ENCODE data around the gene PALLD. TPM values are rescaled to one million over a fixed set of nuclear protein-coding genes. Genes with fewer than 3 reads are reported as not detected.

PALLD gene
- polyA plus RNA-seq, 1 donor from 2014 or later: 20.5 TPM

- Histone ChIP-seq H3K27me3 (ENCODE audit: insufficient read depth, low read depth, low read length) (no peaks in the 10 kb centered on the region), H3F3A (ENCODE audit: insufficient read depth, low read length, poor library complexity, severe bottlenecking) (no peaks in the 10 kb centered on the region), H3K9me2 (ENCODE audit: insufficient read depth, low read length) (no peaks in the 10 kb centered on the region), H3K4me2 (ENCODE audit: low read length) (no peak overlapping the region), H3K9me3 (ENCODE audit: low read length) (no peaks in the 10 kb centered on the region), H3K36me3 (ENCODE audit: insufficient read depth, low read length) (peaks cover 25% of the 10 kb centered on the region), H3K9ac (ENCODE audit: low read length) (no peak overlapping the region), H2AFZ (ENCODE audit: low read depth, low read length) (no peak overlapping the region), H4K20me1 (ENCODE audit: insufficient read depth) (no peaks in the 10 kb centered on the region), H3K27ac (ENCODE audit: low read length) (no peak overlapping the region), H3K79me2 (replicated peaks; ENCODE audit: insufficient read depth, low read length) (no peaks in the 10 kb centered on the region), H3K4me3 (ENCODE audit: low read length) (no peak overlapping the region)
- no peak for TF ChIP-seq SMC3 (conservative IDR thresholded peaks at IDR 0.05; ENCODE audit: poor library complexity)
- no peak for TF ChIP-seq REST (IDR thresholded peaks at IDR 0.05; ENCODE audit: borderline replicate concordance)
- no peak for TF ChIP-seq EZH2 (IDR thresholded peaks at IDR 0.05; ENCODE audit: borderline replicate concordance, insufficient read depth, low read length, poor library complexity, severe bottlenecking)
- no peak for TF ChIP-seq EP300 (conservative IDR thresholded peaks at IDR 0.05; ENCODE audit: poor library complexity, severe bottlenecking)
- TF ChIP-seq TAF1 (IDR thresholded peaks at IDR 0.05; ENCODE audit: low read depth): no peak
- TF ChIP-seq POLR2AphosphoS5 (IDR thresholded peaks at IDR 0.05): no peak
- TF ChIP-seq CTCF (IDR thresholded peaks at IDR 0.05; ENCODE audit: poor library complexity, severe bottlenecking): no peak
- no peak for TF ChIP-seq RAD21 (conservative IDR thresholded peaks at IDR 0.05)
- TF ChIP-seq MXI1 (conservative IDR thresholded peaks at IDR 0.05; ENCODE audit: poor library complexity, severe bottlenecking): no peak
Measured at GRCh38 chr4:168924667-168925066, 427.8 kb downstream of the PALLD start.

- Histone ChIP-seq H4K20me1 (ENCODE audit: insufficient read depth) (no peaks in the 10 kb centered on the region), H3K9me2 (ENCODE audit: insufficient read depth, low read length) (no peaks in the 10 kb centered on the region), H2AFZ (ENCODE audit: low read depth, low read length) (no peak overlapping the region), H3K9me3 (ENCODE audit: low read length) (no peaks in the 10 kb centered on the region), H3K9ac (ENCODE audit: low read length) (no peak overlapping the region), H3K4me3 (ENCODE audit: low read length) (no peak overlapping the region), H3K4me2 (ENCODE audit: low read length) (no peak overlapping the region), H3K79me2 (replicated peaks; ENCODE audit: insufficient read depth, low read length) (no peaks in the 10 kb centered on the region), H3K27me3 (ENCODE audit: insufficient read depth, low read depth, low read length) (no peaks in the 10 kb centered on the region), H3F3A (ENCODE audit: insufficient read depth, low read length, poor library complexity, severe bottlenecking) (no peaks in the 10 kb centered on the region), H3K27ac (ENCODE audit: low read length) (no peak overlapping the region), H3K36me3 (ENCODE audit: insufficient read depth, low read length) (peaks cover 25% of the 10 kb centered on the region)
- TF ChIP-seq SMC3 (conservative IDR thresholded peaks at IDR 0.05; ENCODE audit: poor library complexity) (no peak), CTCF (IDR thresholded peaks at IDR 0.05; ENCODE audit: poor library complexity, severe bottlenecking) (no peak), MXI1 (conservative IDR thresholded peaks at IDR 0.05; ENCODE audit: poor library complexity, severe bottlenecking) (no peak), POLR2AphosphoS5 (IDR thresholded peaks at IDR 0.05) (no peak), TAF1 (IDR thresholded peaks at IDR 0.05; ENCODE audit: low read depth) (no peak), REST (IDR thresholded peaks at IDR 0.05; ENCODE audit: borderline replicate concordance) (no peak), RAD21 (conservative IDR thresholded peaks at IDR 0.05) (no peak)
Measured at GRCh38 chr4:168925789-168926490, 429.1 kb downstream of the PALLD start.
